Endodermal cell (in vitro differentiated cells): ENCODE data around the gene NCKAP5. TPM values are rescaled to one million over a fixed set of nuclear protein-coding genes. Genes with fewer than 3 reads are reported as not detected.

Source experiments
- DNase-seq: peaks from one replicate; pipeline ENCODE4 v3.0.0-alpha.2; 2017
- H3K27ac ChIP-seq: 2 replicates; pipeline ENCODE4 v1.5.1; 2013; ENCODE audit warnings: mild to moderate bottlenecking, low read depth, low read length, moderate library complexity
- H3K27me3 ChIP-seq: 2 replicates; pipeline ENCODE4 v1.6.1; 2013; ENCODE audit warnings: mild to moderate bottlenecking, low read length, moderate library complexity; ENCODE audit not compliant: insufficient read depth, control insufficient read depth, poor library complexity, severe bottlenecking
- H3K36me3 ChIP-seq: 2 replicates; pipeline ENCODE4 v1.7.0; 2013; ENCODE audit warnings: mild to moderate bottlenecking, low read length, moderate library complexity; ENCODE audit not compliant: control insufficient read depth, insufficient read depth
- H3K4me1 ChIP-seq: one replicate; pipeline ENCODE4 v1.7.0; 2013; ENCODE audit warnings: low read length; ENCODE audit not compliant: control insufficient read depth, insufficient read depth
- H3K4me3 ChIP-seq: 2 replicates; pipeline ENCODE4 v1.5.1; 2013; ENCODE audit warnings: mild to moderate bottlenecking, low read length, moderate library complexity
- H3K9ac ChIP-seq: 2 replicates; pipeline ENCODE4 v1.6.1; 2013; ENCODE audit warnings: mild to moderate bottlenecking, low read length, moderate library complexity; ENCODE audit not compliant: poor library complexity, severe bottlenecking; ENCODE audit errors: extremely low read depth
- H3K9me3 ChIP-seq: 2 replicates; pipeline ENCODE4 v1.6.1; 2013; ENCODE audit warnings: mild to moderate bottlenecking, low read length, moderate library complexity; ENCODE audit not compliant: control insufficient read depth
- H3K27ac Mint-ChIP-seq: 2 replicates; pipeline ENCODE4 v1.8.0; 2020; ENCODE audit warnings: mixed read lengths
- H3K27me3 Mint-ChIP-seq: 2 replicates; pipeline ENCODE4 v1.8.0; 2021; ENCODE audit warnings: mild to moderate bottlenecking, mixed read lengths; ENCODE audit not compliant: insufficient read depth
- H3K36me3 Mint-ChIP-seq: 2 replicates; pipeline ENCODE4 v1.8.0; 2020; ENCODE audit warnings: low read depth, mixed read lengths
- H3K4me1 Mint-ChIP-seq: 2 replicates; pipeline ENCODE4 v1.8.0; 2020; ENCODE audit warnings: mixed read lengths
- H3K4me3 Mint-ChIP-seq: 2 replicates; pipeline ENCODE4 v1.8.0; 2020; ENCODE audit warnings: mild to moderate bottlenecking, moderate library complexity, mixed read lengths
- H3K9me3 Mint-ChIP-seq: 2 replicates; pipeline ENCODE4 v1.8.0; 2020; ENCODE audit warnings: mild to moderate bottlenecking, mixed read lengths
- WGBS, 2 experiments: methylation state at CpG; one replicate each; pipeline versions ENCODE4 v1.1.5 to v1.1.7; 2013; ENCODE audit warnings: missing lambda C conversion rate in 2 of 2, mixed read lengths in 1 of 2; ENCODE audit not compliant: insufficient coverage in 1 of 2, insufficient read length in 1 of 2; 5-methylcytosine and 5-hydroxymethylcytosine counted together
- total RNA-seq, 2 donors: library from RNA; stranded (reverse); fragmentation: NEBNext Ultra II Directional in 1 of 2; extraction: Animal tissue kit (Norgen Biotek cat#: 25700) in 1 of 2; gene quantifications; 2 replicates in 1 of 2; 3 replicates in 1 of 2; pipeline ENCODE4 v1.2.1, GENCODE V29; 2021
- TF ChIP-seq, protein P1 (sequence below): fragments of 200-600 bp; sonication (generic); conservative IDR thresholded peaks from 2 replicates; pipeline ENCODE4 v1.5.0; 2021; ENCODE audit warnings: antibody characterized with exemption, mild to moderate bottlenecking

NCKAP5 gene
- total RNA-seq, 2 donors from 2014 or later = 0.58 to 0.92 TPM

DNA sequence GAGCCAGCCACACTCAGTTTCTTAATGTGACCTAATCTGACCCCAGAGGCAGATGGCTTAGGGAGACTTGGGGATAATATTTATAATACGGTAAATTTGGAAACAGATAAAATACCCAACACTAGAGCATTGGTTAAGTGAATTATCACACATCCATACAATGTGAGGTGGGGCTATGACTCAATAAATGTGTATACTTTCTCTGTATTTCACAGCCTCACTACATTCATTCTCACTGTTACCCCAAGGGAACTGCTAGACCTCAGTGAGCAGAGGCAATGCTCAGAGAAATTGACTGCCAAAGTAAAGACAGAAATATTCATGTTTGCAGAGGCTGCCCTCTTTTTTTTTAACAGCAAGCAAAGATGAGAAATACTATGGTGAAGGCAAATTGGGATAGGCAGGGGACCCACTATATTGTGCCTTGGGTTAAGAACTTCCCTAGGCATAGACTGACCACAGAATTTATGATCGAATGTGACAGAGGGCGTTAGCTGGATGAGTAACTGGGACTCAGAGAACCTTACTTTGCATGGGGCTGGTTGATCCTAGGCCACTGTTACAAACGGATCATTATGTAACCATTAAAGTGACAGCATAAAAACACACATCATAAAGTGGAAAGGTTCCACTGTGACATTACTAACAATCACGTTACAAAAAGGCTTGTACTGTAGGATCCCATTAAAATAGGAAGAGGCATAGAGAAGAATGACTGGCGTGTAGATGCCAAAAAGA is 652.3 kb downstream of the NCKAP5 start:
- Histone ChIP-seq H3K4me1 (no peaks in the 10 kb centered on the region), H3K27me3 (no peaks in the 10 kb centered on the region), H3K9me3 (no peaks in the 10 kb centered on the region), H3K4me3 (no peak overlapping the region), H3K36me3 (no peaks in the 10 kb centered on the region), H3K9ac (no peak overlapping the region), H3K27ac (no peak overlapping the region)
- TF ChIP-seq, protein P1, sequence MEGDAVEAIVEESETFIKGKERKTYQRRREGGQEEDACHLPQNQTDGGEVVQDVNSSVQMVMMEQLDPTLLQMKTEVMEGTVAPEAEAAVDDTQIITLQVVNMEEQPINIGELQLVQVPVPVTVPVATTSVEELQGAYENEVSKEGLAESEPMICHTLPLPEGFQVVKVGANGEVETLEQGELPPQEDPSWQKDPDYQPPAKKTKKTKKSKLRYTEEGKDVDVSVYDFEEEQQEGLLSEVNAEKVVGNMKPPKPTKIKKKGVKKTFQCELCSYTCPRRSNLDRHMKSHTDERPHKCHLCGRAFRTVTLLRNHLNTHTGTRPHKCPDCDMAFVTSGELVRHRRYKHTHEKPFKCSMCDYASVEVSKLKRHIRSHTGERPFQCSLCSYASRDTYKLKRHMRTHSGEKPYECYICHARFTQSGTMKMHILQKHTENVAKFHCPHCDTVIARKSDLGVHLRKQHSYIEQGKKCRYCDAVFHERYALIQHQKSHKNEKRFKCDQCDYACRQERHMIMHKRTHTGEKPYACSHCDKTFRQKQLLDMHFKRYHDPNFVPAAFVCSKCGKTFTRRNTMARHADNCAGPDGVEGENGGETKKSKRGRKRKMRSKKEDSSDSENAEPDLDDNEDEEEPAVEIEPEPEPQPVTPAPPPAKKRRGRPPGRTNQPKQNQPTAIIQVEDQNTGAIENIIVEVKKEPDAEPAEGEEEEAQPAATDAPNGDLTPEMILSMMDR = no peak
- Mint-ChIP-seq H3K36me3 (no peaks in the 10 kb centered on the region), H3K4me1 (no peaks in the 10 kb centered on the region), H3K27ac (no peak overlapping the region), H3K4me3 (no peak overlapping the region), H3K9me3 (no peaks in the 10 kb centered on the region), H3K27me3 (no peaks in the 10 kb centered on the region)
- 88 to 92% methylated on average over 4 to 5 of the region's 6 CpGs for WGBS, 2 experiments
- no peak for DNase-seq

DNA sequence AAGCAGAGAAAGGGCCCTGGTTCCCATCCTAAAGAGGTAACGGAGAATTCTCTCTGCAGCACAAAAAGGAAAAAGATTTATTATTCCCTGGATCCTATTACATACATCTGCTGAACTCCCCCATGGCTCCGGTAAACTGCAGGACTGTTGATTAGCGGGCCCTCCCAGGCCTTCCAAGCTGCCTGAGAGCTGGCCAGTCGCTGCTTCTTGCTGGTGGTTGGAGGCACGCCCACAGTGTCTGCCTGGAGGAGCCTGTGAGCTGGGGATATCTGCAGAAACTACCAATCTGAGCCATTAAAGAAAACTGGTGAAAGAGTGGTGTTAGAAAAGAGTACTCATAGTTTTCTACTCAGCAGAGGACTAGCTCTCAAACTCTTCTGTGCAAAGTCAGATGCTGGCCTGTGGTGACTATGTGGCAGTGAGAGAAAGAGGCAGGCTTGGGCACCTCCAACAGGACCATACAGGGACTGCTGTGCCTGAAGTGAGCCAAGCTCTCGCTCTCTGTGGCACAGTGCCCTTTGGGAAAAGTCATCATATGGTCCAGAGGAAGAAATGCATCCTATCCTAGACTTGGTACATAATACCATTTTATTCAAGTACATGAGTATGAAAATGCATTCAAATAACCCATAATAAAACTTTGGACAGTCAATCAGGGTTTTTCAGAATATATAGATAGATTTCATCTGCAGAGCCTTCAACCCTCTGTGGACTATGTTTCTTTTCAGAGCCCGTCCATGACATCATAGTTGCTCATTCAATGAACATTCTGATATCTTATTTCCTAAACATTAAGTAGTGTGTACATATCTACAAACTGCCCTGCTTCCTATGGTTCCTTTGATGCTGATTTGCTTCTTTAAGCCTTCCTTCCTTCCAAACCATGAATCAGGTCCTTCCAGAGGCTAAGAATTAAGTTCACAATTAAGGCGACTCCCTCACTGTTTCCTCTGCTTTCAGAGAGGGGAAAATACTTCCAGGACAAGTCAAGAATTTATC is 656.2 kb downstream of the NCKAP5 start:
- Mint-ChIP-seq H3K4me3 (no peak overlapping the region), H3K27ac (no peak overlapping the region)
- 80 to 92% methylated on average over 5 to 8 of the region's 8 CpGs for WGBS, 2 experiments

DNA sequence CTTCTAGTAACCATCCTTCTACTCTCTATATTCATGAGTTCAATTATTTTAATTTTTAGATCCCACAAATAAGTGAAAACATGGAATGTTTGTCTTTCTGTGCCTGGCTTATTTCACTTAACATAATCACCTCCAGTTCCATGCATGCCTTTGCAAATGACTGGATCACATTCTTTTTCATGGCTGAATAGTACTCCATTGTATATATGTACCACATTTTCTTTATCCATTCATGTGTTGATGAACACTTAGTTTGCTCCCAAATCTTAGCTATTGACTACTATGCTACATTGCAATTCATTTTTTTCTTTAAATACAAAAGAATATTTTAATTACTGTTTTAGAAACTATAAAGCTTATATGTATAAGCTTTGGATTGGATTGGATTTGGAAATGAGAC is 657.8 kb downstream of the NCKAP5 start:
- Histone ChIP-seq H3K9me3 (no peaks in the 10 kb centered on the region), H3K36me3 (no peaks in the 10 kb centered on the region), H3K9ac (no peak overlapping the region), H3K27ac (no peak overlapping the region), H3K4me3 (no peak overlapping the region), H3K27me3 (no peaks in the 10 kb centered on the region), H3K4me1 (no peaks in the 10 kb centered on the region)
- no peak for DNase-seq
- Mint-ChIP-seq H3K4me3 (no peak overlapping the region), H3K4me1 (no peaks in the 10 kb centered on the region), H3K27me3 (no peaks in the 10 kb centered on the region), H3K27ac (no peak overlapping the region), H3K9me3 (no peaks in the 10 kb centered on the region), H3K36me3 (no peaks in the 10 kb centered on the region)
- TF ChIP-seq, protein P1 = no peak

More for the DNA sequence above, 656.2 kb downstream of the NCKAP5 start:
- H3K27me3 ChIP-seq = no peaks in the 10 kb centered on the region
- no peaks in the 10 kb centered on the region for H3K9me3 Mint-ChIP-seq
- no peak overlapping the region for H3K9ac ChIP-seq
- no peaks in the 10 kb centered on the region for H3K4me1 Mint-ChIP-seq
- H3K27ac ChIP-seq = peak overlapping the region; percentile 54
- TF ChIP-seq, protein P1 = peak; percentile 74
- H3K4me3 ChIP-seq = no peak overlapping the region
- H3K36me3 Mint-ChIP-seq = no peaks in the 10 kb centered on the region
- no peaks in the 10 kb centered on the region for H3K4me1 ChIP-seq
- peak; percentile 74 for DNase-seq
- no peaks in the 10 kb centered on the region for H3K36me3 ChIP-seq
- no peaks in the 10 kb centered on the region for H3K9me3 ChIP-seq
- H3K27me3 Mint-ChIP-seq = no peaks in the 10 kb centered on the region
